BLaER1 (cell line): ENCODE results near the gene FSTL3.
A peak's percentile ranks its signal among the peaks of the same experiment; 100 is the strongest.

Experiments used
- H3K27ac ChIP-seq: shearing (Covaris generic); formaldehyde crosslinking; 2 replicates; pipeline ENCODE4 v1.8.1; 2022
- H3K27me3 ChIP-seq: shearing (Covaris generic); formaldehyde crosslinking; 2 replicates; pipeline ENCODE4 v1.8.1; 2022
- H3K36me3 ChIP-seq: shearing (Covaris generic); formaldehyde crosslinking; 2 replicates; pipeline ENCODE4 v1.8.1; 2022
- H3K4me1 ChIP-seq: shearing (Covaris generic); formaldehyde crosslinking; 2 replicates; pipeline ENCODE4 v1.8.1; 2022
- H3K4me2 ChIP-seq: shearing (Covaris generic); formaldehyde crosslinking; 2 replicates; pipeline ENCODE4 v1.8.1; 2022
- H3K4me3 ChIP-seq: shearing (Covaris generic); formaldehyde crosslinking; 2 replicates; pipeline ENCODE4 v1.8.1; 2022
- H3K9ac ChIP-seq: shearing (Covaris generic); formaldehyde crosslinking; 2 replicates; pipeline ENCODE4 v1.8.1; 2022
- H3K9me3 ChIP-seq: shearing (Covaris generic); formaldehyde crosslinking; 2 replicates; pipeline ENCODE4 v1.8.1; 2022
- H4K20me1 ChIP-seq: shearing (Covaris generic); formaldehyde crosslinking; 2 replicates; pipeline ENCODE4 v1.8.1; 2022
- Cebpa-rat ChIP-seq: shearing (Covaris generic); IDR thresholded peaks from 2 replicates; pipeline ENCODE4 v1.8.1; 2022

FSTL3 gene

GRCh38 chr19:651991-652390 is 24.2 kb upstream of the FSTL3 start:
- Histone ChIP-seq H3K4me2 (no peak overlapping the region), H3K27me3 (no peaks in the 10 kb centered on the region), H3K4me1 (peaks cover 7% of the 10 kb centered on the region), H3K9ac (no peak overlapping the region), H3K4me3 (no peak overlapping the region), H4K20me1 (peaks cover 99% of the 10 kb centered on the region), H3K36me3 (peaks cover 99% of the 10 kb centered on the region), H3K9me3 (no peaks in the 10 kb centered on the region), H3K27ac (no peak overlapping the region)
- TF ChIP-seq Cebpa-rat, result no peak

GRCh38 chr19:652467-653389 is 23.5 kb upstream of the FSTL3 start:
- Histone ChIP-seq H3K36me3 (peaks cover 99% of the 10 kb centered on the region), H3K4me2 (no peak overlapping the region), H3K9me3 (no peaks in the 10 kb centered on the region), H3K4me3 (no peak overlapping the region), H3K27ac (no peak overlapping the region), H3K9ac (no peak overlapping the region), H4K20me1 (peaks cover 99% of the 10 kb centered on the region), H3K27me3 (no peaks in the 10 kb centered on the region), H3K4me1 (peaks cover 15% of the 10 kb centered on the region)
- no peak for TF ChIP-seq Cebpa-rat

GRCh38 chr19:653425-653824 is 22.8 kb upstream of the FSTL3 start:
- H3K36me3 ChIP-seq, result peaks cover 99% of the 10 kb centered on the region
- H3K9ac ChIP-seq, result no peak overlapping the region
- no peak overlapping the region for H3K27ac ChIP-seq
- H3K4me2 ChIP-seq, result no peak overlapping the region
- no peaks in the 10 kb centered on the region for H3K9me3 ChIP-seq
- TF ChIP-seq Cebpa-rat, result no peak
- H3K4me1 ChIP-seq, result peaks cover 22% of the 10 kb centered on the region
- H3K27me3 ChIP-seq, result no peaks in the 10 kb centered on the region
- no peak overlapping the region for H3K4me3 ChIP-seq
- H4K20me1 ChIP-seq, result peaks cover 100% of the 10 kb centered on the region

- Histone ChIP-seq H3K36me3 (peaks cover 95% of the 10 kb centered on the region), H3K4me1 (peaks cover 44% of the 10 kb centered on the region), H3K9ac (no peak overlapping the region), H3K9me3 (no peaks in the 10 kb centered on the region), H3K27ac (no peak overlapping the region), H3K27me3 (no peaks in the 10 kb centered on the region), H4K20me1 (peaks cover 100% of the 10 kb centered on the region), H3K4me3 (no peak overlapping the region), H3K4me2 (no peak overlapping the region)
- TF ChIP-seq Cebpa-rat, result no peak
Measured at GRCh38 chr19:655691-656090, 20.5 kb upstream of the FSTL3 start.

GRCh38 chr19:656751-657559 is 19.2 kb upstream of the FSTL3 start:
- Histone ChIP-seq H3K27me3 (no peaks in the 10 kb centered on the region), H3K27ac (no peak overlapping the region), H3K4me2 (no peak overlapping the region), H3K4me3 (no peak overlapping the region), H3K36me3 (peaks cover 82% of the 10 kb centered on the region), H3K4me1 (peaks cover 56% of the 10 kb centered on the region), H3K9me3 (no peaks in the 10 kb centered on the region), H3K9ac (peak overlapping the region; percentile 61), H4K20me1 (peaks cover 100% of the 10 kb centered on the region)
- TF ChIP-seq Cebpa-rat, result no peak

GRCh38 chr19:657611-658010 is 18.6 kb upstream of the FSTL3 start:
- TF ChIP-seq Cebpa-rat, result no peak
- peaks cover 56% of the 10 kb centered on the region for H3K4me1 ChIP-seq
- no peak overlapping the region for H3K4me3 ChIP-seq
- H3K9ac ChIP-seq, result peak overlapping the region; percentile 61
- no peak overlapping the region for H3K4me2 ChIP-seq
- H3K27me3 ChIP-seq, result no peaks in the 10 kb centered on the region
- no peak overlapping the region for H3K27ac ChIP-seq
- H3K36me3 ChIP-seq, result peaks cover 76% of the 10 kb centered on the region
- no peaks in the 10 kb centered on the region for H3K9me3 ChIP-seq
- peaks cover 100% of the 10 kb centered on the region for H4K20me1 ChIP-seq

- Histone ChIP-seq H3K9me3 (no peaks in the 10 kb centered on the region), H3K4me2 (no peak overlapping the region), H3K9ac (peak overlapping the region; percentile 41; the same call in 1 of the 2 replicates), H3K4me1 (peaks cover 56% of the 10 kb centered on the region), H3K27me3 (no peaks in the 10 kb centered on the region), H3K27ac (no peak overlapping the region), H3K4me3 (no peak overlapping the region), H3K36me3 (peaks cover 70% of the 10 kb centered on the region), H4K20me1 (peaks cover 97% of the 10 kb centered on the region)
- TF ChIP-seq Cebpa-rat, result no peak
Measured at GRCh38 chr19:658059-658839, 17.9 kb upstream of the FSTL3 start.

GRCh38 chr19:658916-659839 is 17.0 kb upstream of the FSTL3 start:
- peaks cover 60% of the 10 kb centered on the region for H3K36me3 ChIP-seq

More at GRCh38 chr19:658916-659839, 17.0 kb upstream of the FSTL3 start:
- Histone ChIP-seq H3K4me3 (no peak overlapping the region), H3K27ac (no peak overlapping the region), H3K9ac (peak overlapping the region; percentile 41; the same call in 1 of the 2 replicates), H3K4me1 (peaks cover 65% of the 10 kb centered on the region), H3K27me3 (no peaks in the 10 kb centered on the region), H3K4me2 (peak overlapping the region; percentile 99), H3K9me3 (no peaks in the 10 kb centered on the region), H4K20me1 (peaks cover 88% of the 10 kb centered on the region)
- no peak for TF ChIP-seq Cebpa-rat
